IMR-90 (cell line): Measurements from ENCODE around the gene COX10.

ENCODE experiments used
- CEBPB ChIP-seq: IDR thresholded peaks from 2 replicates; pipeline ENCODE4 v1.6.1; 2012; ENCODE audit warnings: low read depth, low read length, improper control_type of control experiment
- POLR2A ChIP-seq: IDR thresholded peaks from 2 replicates; pipeline ENCODE4 v1.6.1; 2012; ENCODE audit warnings: mild to moderate bottlenecking, low read depth, low read length
- USF2 ChIP-seq: fragments of 150-350 bp; IDR thresholded peaks from 2 replicates; pipeline ENCODE4 v1.6.1; 2017; ENCODE audit warnings: mild to moderate bottlenecking, antibody characterized with exemption, low read length, low read depth
- TF ChIP-seq, protein P1 (sequence below): conservative IDR thresholded peaks from 2 replicates; pipeline ENCODE4 v1.5.1; 2012; ENCODE audit warnings: mild to moderate bottlenecking, low read depth, low read length, improper control_type of control experiment

GRCh38 chr17:14205380-14205779 is 136.1 kb downstream of the COX10 start:
- TF ChIP-seq, protein P1, sequence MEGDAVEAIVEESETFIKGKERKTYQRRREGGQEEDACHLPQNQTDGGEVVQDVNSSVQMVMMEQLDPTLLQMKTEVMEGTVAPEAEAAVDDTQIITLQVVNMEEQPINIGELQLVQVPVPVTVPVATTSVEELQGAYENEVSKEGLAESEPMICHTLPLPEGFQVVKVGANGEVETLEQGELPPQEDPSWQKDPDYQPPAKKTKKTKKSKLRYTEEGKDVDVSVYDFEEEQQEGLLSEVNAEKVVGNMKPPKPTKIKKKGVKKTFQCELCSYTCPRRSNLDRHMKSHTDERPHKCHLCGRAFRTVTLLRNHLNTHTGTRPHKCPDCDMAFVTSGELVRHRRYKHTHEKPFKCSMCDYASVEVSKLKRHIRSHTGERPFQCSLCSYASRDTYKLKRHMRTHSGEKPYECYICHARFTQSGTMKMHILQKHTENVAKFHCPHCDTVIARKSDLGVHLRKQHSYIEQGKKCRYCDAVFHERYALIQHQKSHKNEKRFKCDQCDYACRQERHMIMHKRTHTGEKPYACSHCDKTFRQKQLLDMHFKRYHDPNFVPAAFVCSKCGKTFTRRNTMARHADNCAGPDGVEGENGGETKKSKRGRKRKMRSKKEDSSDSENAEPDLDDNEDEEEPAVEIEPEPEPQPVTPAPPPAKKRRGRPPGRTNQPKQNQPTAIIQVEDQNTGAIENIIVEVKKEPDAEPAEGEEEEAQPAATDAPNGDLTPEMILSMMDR: no peak
- TF ChIP-seq POLR2A (no peak), USF2 (no peak), CEBPB (no peak)
